ENCODE results near the gene EVI5. TPM values are rescaled to one million over a fixed set of nuclear protein-coding genes. Genes with fewer than 3 reads are reported as not detected.

The EVI5 gene
- polyA plus RNA-seq, 2 of the 4 experiments (the other 2 are of a cell fraction), result 10.2 to 10.4 TPM

DNA sequence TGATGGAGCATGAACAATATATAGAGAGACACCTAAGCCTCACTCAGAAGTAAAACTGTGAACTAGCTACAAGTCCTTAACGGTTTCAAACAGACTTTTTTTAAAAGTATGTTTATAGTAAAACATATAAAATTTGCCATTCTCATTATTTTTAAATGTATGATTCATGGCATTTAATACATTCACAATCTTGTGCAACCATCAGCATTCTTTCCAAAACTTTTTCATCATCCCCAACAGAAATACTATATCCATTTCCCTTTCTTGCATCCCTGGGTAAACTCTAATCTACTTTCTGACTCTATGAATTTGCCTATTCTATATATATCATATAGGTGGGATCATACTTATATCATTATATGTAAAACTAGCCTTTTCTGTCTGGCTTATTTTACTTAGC, 25.5 kb downstream of the EVI5 start:
- FAIRE-seq (no peak), ATAC-seq (no peak), DNase-seq (ENCODE audit: low read depth in 1 of 2, low spot score in 1 of 2) (no peak)
- Histone ChIP-seq H3K4me2 (no peak overlapping the region), H3K27ac (no peak overlapping the region), H3K9me3 (no peaks in the 10 kb centered on the region), H3K4me3 (no peak overlapping the region), H3K4me1 (no peaks in the 10 kb centered on the region)
- POLR2A ChIA-PET, result no interaction called here
- TF ChIP-seq, protein P1, sequence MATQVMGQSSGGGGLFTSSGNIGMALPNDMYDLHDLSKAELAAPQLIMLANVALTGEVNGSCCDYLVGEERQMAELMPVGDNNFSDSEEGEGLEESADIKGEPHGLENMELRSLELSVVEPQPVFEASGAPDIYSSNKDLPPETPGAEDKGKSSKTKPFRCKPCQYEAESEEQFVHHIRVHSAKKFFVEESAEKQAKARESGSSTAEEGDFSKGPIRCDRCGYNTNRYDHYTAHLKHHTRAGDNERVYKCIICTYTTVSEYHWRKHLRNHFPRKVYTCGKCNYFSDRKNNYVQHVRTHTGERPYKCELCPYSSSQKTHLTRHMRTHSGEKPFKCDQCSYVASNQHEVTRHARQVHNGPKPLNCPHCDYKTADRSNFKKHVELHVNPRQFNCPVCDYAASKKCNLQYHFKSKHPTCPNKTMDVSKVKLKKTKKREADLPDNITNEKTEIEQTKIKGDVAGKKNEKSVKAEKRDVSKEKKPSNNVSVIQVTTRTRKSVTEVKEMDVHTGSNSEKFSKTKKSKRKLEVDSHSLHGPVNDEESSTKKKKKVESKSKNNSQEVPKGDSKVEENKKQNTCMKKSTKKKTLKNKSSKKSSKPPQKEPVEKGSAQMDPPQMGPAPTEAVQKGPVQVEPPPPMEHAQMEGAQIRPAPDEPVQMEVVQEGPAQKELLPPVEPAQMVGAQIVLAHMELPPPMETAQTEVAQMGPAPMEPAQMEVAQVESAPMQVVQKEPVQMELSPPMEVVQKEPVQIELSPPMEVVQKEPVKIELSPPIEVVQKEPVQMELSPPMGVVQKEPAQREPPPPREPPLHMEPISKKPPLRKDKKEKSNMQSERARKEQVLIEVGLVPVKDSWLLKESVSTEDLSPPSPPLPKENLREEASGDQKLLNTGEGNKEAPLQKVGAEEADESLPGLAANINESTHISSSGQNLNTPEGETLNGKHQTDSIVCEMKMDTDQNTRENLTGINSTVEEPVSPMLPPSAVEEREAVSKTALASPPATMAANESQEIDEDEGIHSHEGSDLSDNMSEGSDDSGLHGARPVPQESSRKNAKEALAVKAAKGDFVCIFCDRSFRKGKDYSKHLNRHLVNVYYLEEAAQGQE (IDR thresholded peaks at IDR 0.05), result no peak
- TF ChIP-seq, protein P2, sequence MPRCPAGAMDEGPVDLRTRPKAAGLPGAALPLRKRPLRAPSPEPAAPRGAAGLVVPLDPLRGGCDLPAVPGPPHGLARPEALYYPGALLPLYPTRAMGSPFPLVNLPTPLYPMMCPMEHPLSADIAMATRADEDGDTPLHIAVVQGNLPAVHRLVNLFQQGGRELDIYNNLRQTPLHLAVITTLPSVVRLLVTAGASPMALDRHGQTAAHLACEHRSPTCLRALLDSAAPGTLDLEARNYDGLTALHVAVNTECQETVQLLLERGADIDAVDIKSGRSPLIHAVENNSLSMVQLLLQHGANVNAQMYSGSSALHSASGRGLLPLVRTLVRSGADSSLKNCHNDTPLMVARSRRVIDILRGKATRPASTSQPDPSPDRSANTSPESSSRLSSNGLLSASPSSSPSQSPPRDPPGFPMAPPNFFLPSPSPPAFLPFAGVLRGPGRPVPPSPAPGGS (IDR thresholded peaks at IDR 0.05), result no peak
- TF ChIP-seq HOXB13 (CRISPR knock-in tag; IDR thresholded peaks at IDR 0.05; ENCODE audit: low read depth) (no peak), BHLHE40 (IDR thresholded peaks at IDR 0.05; ENCODE audit: low read depth, low read length) (no peak), TP53 (CRISPR knock-in tag; IDR thresholded peaks at IDR 0.05) (no peak), ZSCAN20 (CRISPR knock-in tag; IDR thresholded peaks at IDR 0.05) (no peak), NR3C1 (IDR thresholded peaks at IDR 0.05) (no peak), FOXS1 (CRISPR knock-in tag; IDR thresholded peaks at IDR 0.05) (no peak), RARB (CRISPR knock-in tag; IDR thresholded peaks at IDR 0.05) (no peak), MYC (IDR thresholded peaks at IDR 0.05; ENCODE audit: borderline replicate concordance, low read length) (no peak), CHD4 (IDR thresholded peaks at IDR 0.05; ENCODE audit: borderline replicate concordance) (no peak), POLR2A (IDR thresholded peaks at IDR 0.05; ENCODE audit: low read length) (no peak)
- TF ChIP-seq, protein P3, sequence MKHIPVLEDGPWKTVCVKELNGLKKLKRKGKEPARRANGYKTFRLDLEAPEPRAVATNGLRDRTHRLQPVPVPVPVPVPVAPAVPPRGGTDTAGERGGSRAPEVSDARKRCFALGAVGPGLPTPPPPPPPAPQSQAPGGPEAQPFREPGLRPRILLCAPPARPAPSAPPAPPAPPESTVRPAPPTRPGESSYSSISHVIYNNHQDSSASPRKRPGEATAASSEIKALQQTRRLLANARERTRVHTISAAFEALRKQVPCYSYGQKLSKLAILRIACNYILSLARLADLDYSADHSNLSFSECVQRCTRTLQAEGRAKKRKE (CRISPR knock-in tag; IDR thresholded peaks at IDR 0.05; ENCODE audit: low read depth), result no peak
- CTCF ChIA-PET, result no interaction called here
- 81% methylated on average over 1 of the region's 1 CpG for WGBS (ENCODE audit: missing lambda C conversion rate)

DNA sequence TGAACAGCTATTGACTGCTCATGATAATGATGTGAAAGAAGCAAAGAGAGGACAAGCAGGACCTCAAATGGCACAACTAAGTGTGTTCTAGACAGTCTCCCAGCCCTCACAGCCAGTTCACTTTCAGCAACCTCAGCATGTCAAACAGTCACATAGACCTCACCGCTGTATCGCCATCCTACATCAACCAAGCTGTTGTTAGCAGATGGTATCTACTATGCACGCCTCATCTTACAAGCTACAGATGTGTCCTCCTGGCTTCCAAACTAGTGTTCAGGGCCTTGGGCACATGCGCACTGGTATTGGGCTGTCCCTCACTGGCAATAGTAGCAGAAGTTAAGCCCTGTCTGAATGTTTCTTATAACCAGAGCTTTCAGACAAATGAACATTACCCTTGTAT, 28.4 kb downstream of the EVI5 start:
- ATAC-seq (no peak), DNase-seq (ENCODE audit: low read depth in 1 of 2, low spot score in 1 of 2) (no peak), FAIRE-seq (no peak)
- WGBS (ENCODE audit: missing lambda C conversion rate), result 94% methylated on average over 4 of the region's 4 CpGs
- Histone ChIP-seq H3K4me2 (no peak overlapping the region), H3K27ac (no peak overlapping the region), H3K4me3 (no peak overlapping the region), H3K4me1 (no peaks in the 10 kb centered on the region), H3K9me3 (no peaks in the 10 kb centered on the region)
- TF ChIP-seq, protein P4, sequence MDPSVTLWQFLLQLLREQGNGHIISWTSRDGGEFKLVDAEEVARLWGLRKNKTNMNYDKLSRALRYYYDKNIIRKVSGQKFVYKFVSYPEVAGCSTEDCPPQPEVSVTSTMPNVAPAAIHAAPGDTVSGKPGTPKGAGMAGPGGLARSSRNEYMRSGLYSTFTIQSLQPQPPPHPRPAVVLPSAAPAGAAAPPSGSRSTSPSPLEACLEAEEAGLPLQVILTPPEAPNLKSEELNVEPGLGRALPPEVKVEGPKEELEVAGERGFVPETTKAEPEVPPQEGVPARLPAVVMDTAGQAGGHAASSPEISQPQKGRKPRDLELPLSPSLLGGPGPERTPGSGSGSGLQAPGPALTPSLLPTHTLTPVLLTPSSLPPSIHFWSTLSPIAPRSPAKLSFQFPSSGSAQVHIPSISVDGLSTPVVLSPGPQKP (IDR thresholded peaks at IDR 0.05; ENCODE audit: low read depth, low read length), result no peak
- TF ChIP-seq TFCP2L1 (CRISPR knock-in tag; IDR thresholded peaks at IDR 0.05) (no peak), FOSL2 (IDR thresholded peaks at IDR 0.05) (no peak), FOSL2 (CRISPR knock-in tag; IDR thresholded peaks at IDR 0.05) (no peak), ESRRA (IDR thresholded peaks at IDR 0.05; ENCODE audit: borderline replicate concordance, low read length) (no peak), FOSB (CRISPR knock-in tag; IDR thresholded peaks at IDR 0.05) (no peak), CHD4 (IDR thresholded peaks at IDR 0.05; ENCODE audit: borderline replicate concordance) (no peak), NR3C1 (IDR thresholded peaks at IDR 0.05) (no peak), EHMT2 (IDR thresholded peaks at IDR 0.05; ENCODE audit: low read depth) (no peak), RNF2 (IDR thresholded peaks at IDR 0.05; ENCODE audit: borderline replicate concordance, low read depth) (no peak)
- TF ChIP-seq, protein P5, sequence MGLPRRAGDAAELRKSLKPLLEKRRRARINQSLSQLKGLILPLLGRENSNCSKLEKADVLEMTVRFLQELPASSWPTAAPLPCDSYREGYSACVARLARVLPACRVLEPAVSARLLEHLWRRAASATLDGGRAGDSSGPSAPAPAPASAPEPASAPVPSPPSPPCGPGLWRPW (IDR thresholded peaks at IDR 0.05), result no peak
- POLR2A ChIA-PET, result no interaction called here
- CTCF ChIA-PET, result interaction anchor here (1.4 to 1.5 kb wide), 2 partner anchors 10 kb away, joined by 3 read pairs; no protein-coding TSS in a partner anchor
